Measurements from ENCODE around the gene VEPH1. TPM values are rescaled to one million over a fixed set of nuclear protein-coding genes. Genes with fewer than 3 reads are reported as not detected.
A peak's percentile ranks its signal among the peaks of the same experiment; 100 is the strongest.

VEPH1 gene
- total RNA-seq: 10 to 100 TPM in 1 of 2 donors, 1 to 10 TPM in 1; 6.2 to 10.6 TPM
- polyA plus RNA-seq (ENCODE audit: insufficient read length in 2 of 2): 10 to 100 TPM in 1 of 2 donors, 1 to 10 TPM in 1; 5.8 to 11.5 TPM
- long read RNA-seq, donor 1: 0 reads
- long read RNA-seq, donor 2, full-length matches to known transcripts: 1 of 1 reads
- long read RNA-seq, donor 2, partial matches to known transcripts: 0 of 1 reads
- long read RNA-seq, donor 2, other reads (novel, unspliced or antisense): 0 of 1 reads
- long read RNA-seq, donor 3, partial matches to known transcripts: 0 of 2 reads
- long read RNA-seq, donor 3, other reads (novel, unspliced or antisense): 0 of 2 reads
- long read RNA-seq, donor 4, partial matches to known transcripts: 0 of 4 reads
- long read RNA-seq, donor 4, other reads (novel, unspliced or antisense): 0 of 4 reads

DNA sequence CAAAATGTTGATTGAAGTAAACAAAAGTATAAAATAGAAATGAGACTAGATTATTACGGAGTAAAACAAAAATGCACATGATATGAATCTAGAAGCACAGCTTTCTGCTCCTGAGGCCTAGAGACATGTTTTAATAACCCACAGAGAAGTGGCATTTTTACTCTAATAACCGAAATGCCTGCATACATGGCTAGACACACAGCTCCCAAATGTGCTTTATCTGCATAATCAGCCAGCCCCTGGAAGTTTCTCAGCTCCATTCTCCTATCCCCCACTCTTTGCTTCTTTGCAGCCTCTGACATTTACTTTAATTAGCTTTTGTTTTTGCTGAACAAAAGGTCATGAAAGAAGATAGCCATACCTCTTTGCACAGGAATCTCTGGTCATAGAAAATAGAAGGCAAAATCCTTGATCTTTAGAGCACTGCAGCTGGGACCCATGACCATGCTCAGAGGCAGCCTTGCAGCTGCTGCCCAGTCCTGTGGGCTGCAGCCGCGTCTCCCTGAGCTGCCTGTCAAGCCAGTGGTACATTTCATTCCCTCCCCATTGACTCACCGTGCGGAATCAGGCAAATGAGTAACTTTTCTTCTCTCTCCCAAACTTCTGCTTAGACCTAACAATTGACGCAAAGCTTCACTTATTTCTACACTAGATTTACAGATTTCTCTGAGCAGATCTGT lies at the start of gene VEPH1:
Gene VEPH1 (minus strand): TSS at position 501 of the 680 bp plus-strand sequence. CDS start 8,067 bp downstream, outside the sequence.
- no peak within 1 kb of the TSS for H3K4me3 ChIP-seq (ENCODE audit: low read depth, low read length)
- H3K27me3 ChIP-seq (ENCODE audit: control insufficient read depth, insufficient read depth, low read length): peaks cover 8% of the 10 kb centered on the region
- peak in 2 of 6 donors; percentile 25 to 62 for DNase-seq (ENCODE audit: low read depth in 4 of 6, low spot score in 6 of 6)
- peaks cover 7% of the 10 kb centered on the region for H3K4me1 ChIP-seq (ENCODE audit: control insufficient read depth, insufficient read depth, low read length)
- no peak within 1 kb of the TSS for H3K27ac ChIP-seq (ENCODE audit: low read depth, low read length)
- no peaks in the 10 kb centered on the region for H3K36me3 ChIP-seq (ENCODE audit: control insufficient read depth, insufficient read depth, low read length)
- WGBS (ENCODE audit: insufficient coverage): 27% methylated on average over 2 of the region's 7 CpGs
- H3K9me3 ChIP-seq (ENCODE audit: control insufficient read depth, insufficient read depth, low read length): no peaks in the 10 kb centered on the region

- Histone ChIP-seq H3K36me3 (ENCODE audit: control insufficient read depth, insufficient read depth, low read length) (no peaks in the 10 kb centered on the region), H3K4me1 (ENCODE audit: control insufficient read depth, insufficient read depth, low read length) (no peaks in the 10 kb centered on the region), H3K9me3 (ENCODE audit: control insufficient read depth, insufficient read depth, low read length) (peaks cover 3% of the 10 kb centered on the region), H3K4me3 (ENCODE audit: low read depth, low read length) (no peak overlapping the region), H3K27me3 (ENCODE audit: control insufficient read depth, insufficient read depth, low read length) (no peaks in the 10 kb centered on the region), H3K27ac (ENCODE audit: low read depth, low read length) (no peak overlapping the region)
- WGBS (ENCODE audit: insufficient coverage): 86% methylated on average over 1 of the region's 1 CpG
- DNase-seq (ENCODE audit: low read depth in 4 of 6, low spot score in 6 of 6): no peak
Observed at GRCh38 chr3:157551961-157552360, 48.7 kb upstream of the VEPH1 start.

DNA sequence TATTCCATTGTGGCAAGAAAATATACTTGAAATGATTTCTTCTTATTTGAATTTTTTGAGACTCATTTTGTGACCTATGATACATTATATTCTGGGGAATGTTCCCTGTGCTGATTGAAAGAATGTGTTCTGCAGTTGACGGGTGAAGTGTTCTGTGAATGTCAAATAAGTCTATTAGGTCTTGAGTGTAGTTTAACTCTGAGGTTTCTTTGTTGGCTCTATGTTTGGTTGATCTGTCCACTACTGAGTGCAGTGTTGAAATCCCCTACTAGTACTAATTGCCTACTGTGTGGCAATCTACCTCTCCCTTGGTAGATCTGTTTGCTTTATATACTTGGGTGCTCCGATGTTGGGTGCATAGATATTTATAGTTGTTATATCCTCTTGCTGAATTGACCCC lies 46.3 kb upstream of the VEPH1 start:
- DNase-seq (ENCODE audit: low read depth in 4 of 6, low spot score in 6 of 6): no peak
- H3K4me3 ChIP-seq (ENCODE audit: low read depth, low read length): no peak overlapping the region
- H3K27ac ChIP-seq (ENCODE audit: low read depth, low read length): no peak overlapping the region
- no peaks in the 10 kb centered on the region for H3K4me1 ChIP-seq (ENCODE audit: control insufficient read depth, insufficient read depth, low read length)
- peaks cover 3% of the 10 kb centered on the region for H3K9me3 ChIP-seq (ENCODE audit: control insufficient read depth, insufficient read depth, low read length)
- no CpG with 5 or more reads among the region's 2 CpGs for WGBS (ENCODE audit: insufficient coverage)
- H3K27me3 ChIP-seq (ENCODE audit: control insufficient read depth, insufficient read depth, low read length): no peaks in the 10 kb centered on the region
- no peaks in the 10 kb centered on the region for H3K36me3 ChIP-seq (ENCODE audit: control insufficient read depth, insufficient read depth, low read length)

- H3K27ac ChIP-seq (ENCODE audit: low read depth, low read length): no peak overlapping the region
- WGBS (ENCODE audit: insufficient coverage): 80% methylated on average over 2 of the region's 4 CpGs
- peaks cover 12% of the 10 kb centered on the region for H3K4me1 ChIP-seq (ENCODE audit: control insufficient read depth, insufficient read depth, low read length)
- H3K4me3 ChIP-seq (ENCODE audit: low read depth, low read length): no peak overlapping the region
- H3K9me3 ChIP-seq (ENCODE audit: control insufficient read depth, insufficient read depth, low read length): no peaks in the 10 kb centered on the region
- H3K27me3 ChIP-seq (ENCODE audit: control insufficient read depth, insufficient read depth, low read length): no peaks in the 10 kb centered on the region
- DNase-seq (ENCODE audit: low read depth in 4 of 6, low spot score in 6 of 6): no peak
- H3K36me3 ChIP-seq (ENCODE audit: control insufficient read depth, insufficient read depth, low read length): no peaks in the 10 kb centered on the region
Observed at GRCh38 chr3:157544501-157545130, 41.4 kb upstream of the VEPH1 start.

GRCh38 chr3:157543501-157544035 lies 40.4 kb upstream of the VEPH1 start:
- no peaks in the 10 kb centered on the region for H3K9me3 ChIP-seq (ENCODE audit: control insufficient read depth, insufficient read depth, low read length)
- no peak overlapping the region for H3K27ac ChIP-seq (ENCODE audit: low read depth, low read length)
- peaks cover 12% of the 10 kb centered on the region for H3K4me1 ChIP-seq (ENCODE audit: control insufficient read depth, insufficient read depth, low read length)
- DNase-seq (ENCODE audit: low read depth in 4 of 6, low spot score in 6 of 6): no peak
- H3K27me3 ChIP-seq (ENCODE audit: control insufficient read depth, insufficient read depth, low read length): no peaks in the 10 kb centered on the region
- H3K4me3 ChIP-seq (ENCODE audit: low read depth, low read length): peak overlapping the region; percentile 37
- 75% methylated on average over 6 of the region's 13 CpGs for WGBS (ENCODE audit: insufficient coverage)
- no peaks in the 10 kb centered on the region for H3K36me3 ChIP-seq (ENCODE audit: control insufficient read depth, insufficient read depth, low read length)

- Histone ChIP-seq H3K27ac (ENCODE audit: low read depth, low read length) (no peak overlapping the region), H3K4me1 (ENCODE audit: control insufficient read depth, insufficient read depth, low read length) (peaks cover 12% of the 10 kb centered on the region), H3K27me3 (ENCODE audit: control insufficient read depth, insufficient read depth, low read length) (no peaks in the 10 kb centered on the region), H3K36me3 (ENCODE audit: control insufficient read depth, insufficient read depth, low read length) (no peaks in the 10 kb centered on the region), H3K9me3 (ENCODE audit: control insufficient read depth, insufficient read depth, low read length) (no peaks in the 10 kb centered on the region), H3K4me3 (ENCODE audit: low read depth, low read length) (peak overlapping the region; percentile 37)
- WGBS (ENCODE audit: insufficient coverage): 2% methylated on average over 46 of the region's 50 CpGs
- DNase-seq (ENCODE audit: low read depth in 4 of 6, low spot score in 6 of 6): peak in 3 of 6 donors; percentile 14 to 81 (median 71)
Observed at GRCh38 chr3:157542711-157543500, 39.7 kb upstream of the VEPH1 start.

DNA sequence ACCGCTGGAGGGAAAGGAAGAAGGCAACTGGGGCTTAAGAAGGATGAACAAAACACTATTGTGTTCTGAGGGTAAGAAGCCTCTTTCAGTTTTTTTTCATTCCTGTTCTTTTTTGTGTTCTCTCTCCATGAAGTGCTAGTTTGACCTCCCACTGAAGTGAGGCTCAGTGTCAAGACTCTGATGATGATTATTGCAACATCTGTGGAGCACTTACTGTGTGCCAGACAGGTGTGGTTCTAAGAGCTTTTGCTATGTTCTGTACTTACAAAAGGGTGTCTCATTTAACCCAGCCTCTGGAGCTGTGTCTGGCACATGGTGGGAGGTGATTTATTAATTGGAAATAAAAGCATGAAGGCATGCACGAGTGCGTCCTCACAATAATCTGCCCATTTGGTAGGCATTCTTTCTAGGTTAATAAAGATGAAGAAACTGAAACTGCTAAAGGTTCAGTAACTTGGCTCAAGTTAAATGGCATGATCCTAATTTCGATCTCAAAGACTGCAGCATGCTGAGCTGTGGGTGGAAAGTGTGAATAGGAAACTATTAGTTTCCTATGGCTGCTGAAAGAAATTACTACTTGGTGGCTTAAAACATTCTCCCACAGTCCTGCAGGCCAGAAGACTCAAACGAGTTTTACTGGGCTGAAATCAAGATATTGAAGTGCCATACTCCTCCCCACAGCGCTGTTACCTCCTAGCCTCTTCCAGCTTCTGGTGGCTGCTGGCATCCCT lies 38.5 kb upstream of the VEPH1 start:
- Histone ChIP-seq H3K27ac (ENCODE audit: low read depth, low read length) (no peak overlapping the region), H3K9me3 (ENCODE audit: control insufficient read depth, insufficient read depth, low read length) (no peaks in the 10 kb centered on the region), H3K27me3 (ENCODE audit: control insufficient read depth, insufficient read depth, low read length) (no peaks in the 10 kb centered on the region), H3K4me3 (ENCODE audit: low read depth, low read length) (no peak overlapping the region), H3K4me1 (ENCODE audit: control insufficient read depth, insufficient read depth, low read length) (peaks cover 12% of the 10 kb centered on the region), H3K36me3 (ENCODE audit: control insufficient read depth, insufficient read depth, low read length) (no peaks in the 10 kb centered on the region)
- WGBS (ENCODE audit: insufficient coverage): 63% methylated on average over 5 of the region's 6 CpGs
- no peak for DNase-seq (ENCODE audit: low read depth in 4 of 6, low spot score in 6 of 6)

DNA sequence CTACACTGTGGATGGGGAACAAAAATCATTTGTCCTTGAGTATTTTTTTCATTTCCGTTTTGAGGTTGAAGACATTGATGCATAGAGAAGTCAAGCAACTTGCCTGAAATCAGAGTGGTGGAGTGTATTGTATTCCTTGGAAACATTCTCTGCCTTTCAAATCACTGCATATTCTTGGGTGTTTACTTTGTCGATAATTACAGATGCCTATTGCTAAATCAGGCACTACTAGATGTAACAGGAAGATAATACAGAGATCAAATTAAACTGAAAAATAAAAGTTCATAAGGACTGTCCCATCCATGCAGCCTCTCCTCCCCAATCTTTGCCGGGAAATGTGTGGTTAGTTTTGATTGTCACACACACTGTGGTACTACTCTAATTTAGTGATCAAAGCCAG lies 37.4 kb upstream of the VEPH1 start:
- no CpG with 5 or more reads among the region's 3 CpGs for WGBS (ENCODE audit: insufficient coverage)

More for the DNA sequence above, 37.4 kb upstream of the VEPH1 start:
- Histone ChIP-seq H3K27ac (ENCODE audit: low read depth, low read length) (no peak overlapping the region), H3K36me3 (ENCODE audit: control insufficient read depth, insufficient read depth, low read length) (no peaks in the 10 kb centered on the region), H3K4me3 (ENCODE audit: low read depth, low read length) (no peak overlapping the region), H3K27me3 (ENCODE audit: control insufficient read depth, insufficient read depth, low read length) (no peaks in the 10 kb centered on the region), H3K4me1 (ENCODE audit: control insufficient read depth, insufficient read depth, low read length) (peaks cover 12% of the 10 kb centered on the region), H3K9me3 (ENCODE audit: control insufficient read depth, insufficient read depth, low read length) (no peaks in the 10 kb centered on the region)
- no peak for DNase-seq (ENCODE audit: low read depth in 4 of 6, low spot score in 6 of 6)
